Measurements from ENCODE around the gene ROBO2. TPM values are rescaled to one million over a fixed set of nuclear protein-coding genes. Genes with fewer than 3 reads are reported as not detected.

Gene ROBO2
- total and polyA plus RNA-seq, 10 donors: 0.41 to 14.8 (median 5.2) TPM

- no peak for DNase-seq
- Histone ChIP-seq H3K27ac (no peak overlapping the region), H3K4me1 (no peaks in the 10 kb centered on the region), H3K36me3 (no peaks in the 10 kb centered on the region), H3K9me3 (peaks cover 0 to 24% (median 0%) of the 10 kb centered on the region in 8 donors), H3K4me3 (no peak overlapping the region), H3K27me3 (replicated peaks in 1 of 7) (no peaks in the 10 kb centered on the region)
- intact Hi-C loops (cut with DNase I; ENCODE audit: low total_unique reads): no loop called here
- TF ChIP-seq CTCF (IDR thresholded peaks at IDR 0.05 in 8 of 11, conservative IDR thresholded peaks at IDR 0.05 in 3 of 11): no peak
- TF ChIP-seq POLR2AphosphoS5 (IDR thresholded peaks at IDR 0.05): no peak
- no peak for TF ChIP-seq POLR2A (IDR thresholded peaks at IDR 0.05)
- WGBS, 5 donors: 20 to 43% (median 36%) methylated on average over 2 of the region's 2 CpGs
These were observed 435.6 kb downstream of the ROBO2 start for GRCh38 chr3:77475507-77475906.

- no peak for DNase-seq
- intact Hi-C loops (cut with DNase I; ENCODE audit: low total_unique reads): no loop called here
- no peak overlapping the region for H3K4me3 ChIP-seq
- TF ChIP-seq POLR2A (IDR thresholded peaks at IDR 0.05): no peak
- TF ChIP-seq POLR2AphosphoS5 (IDR thresholded peaks at IDR 0.05): no peak
- H3K27ac ChIP-seq: no peak overlapping the region
- no peaks in the 10 kb centered on the region for H3K27me3 ChIP-seq (replicated peaks in 1 of 7)
- no peaks in the 10 kb centered on the region for H3K36me3 ChIP-seq
- peaks cover 0 to 10% (median 2%) of the 10 kb centered on the region in 8 donors for H3K9me3 ChIP-seq
- H3K4me1 ChIP-seq: no peaks in the 10 kb centered on the region
These were observed 439.1 kb downstream of the ROBO2 start for GRCh38 chr3:77479021-77479420.

- 47 to 65% (median 58%) methylated on average over 1 of the region's 1 CpG for WGBS, 5 donors
- Histone ChIP-seq H3K4me1 (no peaks in the 10 kb centered on the region), H3K4me3 (no peak overlapping the region), H3K27me3 (replicated peaks in 1 of 7) (no peaks in the 10 kb centered on the region), H3K27ac (no peak overlapping the region), H3K9me3 (peaks cover 0 to 37% (median 27%) of the 10 kb centered on the region in 8 donors), H3K36me3 (no peaks in the 10 kb centered on the region)
- no peak for DNase-seq
- TF ChIP-seq POLR2AphosphoS5 (IDR thresholded peaks at IDR 0.05): no peak
- TF ChIP-seq POLR2A (IDR thresholded peaks at IDR 0.05): no peak
- no peak for TF ChIP-seq CTCF (IDR thresholded peaks at IDR 0.05 in 8 of 11, conservative IDR thresholded peaks at IDR 0.05 in 3 of 11)
- intact Hi-C loops (cut with DNase I; ENCODE audit: low total_unique reads): no loop called here
These were observed 449.3 kb downstream of the ROBO2 start for GRCh38 chr3:77489216-77489615.

- Histone ChIP-seq H3K27me3 (replicated peaks in 1 of 7) (no peaks in the 10 kb centered on the region), H3K4me1 (no peaks in the 10 kb centered on the region), H3K27ac (no peak overlapping the region), H3K9me3 (peaks cover 0 to 13% (median 4%) of the 10 kb centered on the region in 8 donors), H3K4me3 (no peak overlapping the region), H3K36me3 (no peaks in the 10 kb centered on the region)
- intact Hi-C loops (cut with DNase I; ENCODE audit: low total_unique reads): no loop called here
- TF ChIP-seq CTCF (IDR thresholded peaks at IDR 0.05 in 8 of 11, conservative IDR thresholded peaks at IDR 0.05 in 3 of 11): no peak
- TF ChIP-seq POLR2AphosphoS5 (IDR thresholded peaks at IDR 0.05): no peak
- TF ChIP-seq POLR2A (IDR thresholded peaks at IDR 0.05): no peak
- WGBS, 5 donors: 57 to 81% (median 68%) methylated on average over 1 of the region's 1 CpG
- no peak for DNase-seq
These were observed 452.1 kb downstream of the ROBO2 start for GRCh38 chr3:77491961-77492360.

- H3K4me1 ChIP-seq: no peaks in the 10 kb centered on the region
- H3K27me3 ChIP-seq (replicated peaks in 1 of 7): no peaks in the 10 kb centered on the region
- DNase-seq: no peak
- H3K36me3 ChIP-seq: no peaks in the 10 kb centered on the region
- intact Hi-C loops (cut with DNase I; ENCODE audit: low total_unique reads): no loop called here
- no peak overlapping the region for H3K4me3 ChIP-seq
- TF ChIP-seq CTCF (IDR thresholded peaks at IDR 0.05 in 8 of 11, conservative IDR thresholded peaks at IDR 0.05 in 3 of 11) (no peak), POLR2A (IDR thresholded peaks at IDR 0.05) (no peak), POLR2AphosphoS5 (IDR thresholded peaks at IDR 0.05) (no peak)
- 55 to 60% (median 57%) methylated on average over 2 of the region's 2 CpGs for WGBS, 5 donors
- peaks cover 0 to 7% (median 0%) of the 10 kb centered on the region in 8 donors for H3K9me3 ChIP-seq
- no peak overlapping the region for H3K27ac ChIP-seq
These were observed 460.8 kb downstream of the ROBO2 start for GRCh38 chr3:77500721-77501120.
